Smooth muscle cell (in vitro differentiated cells): ENCODE measurements around the gene TUT4. TPM values are rescaled to one million over a fixed set of nuclear protein-coding genes. Genes with fewer than 3 reads are reported as not detected.

ENCODE experiments used
- DNase-seq: peaks from one replicate; lab custom pipeline; 2025; ENCODE audit not compliant: unreplicated experiment; lab: John Stamatoyannopoulos, UW
- H2AFZ ChIP-seq: fragments of 200-600 bp; sonication (generic); 2 replicates; pipeline ENCODE4 v1.6.0; 2016; ENCODE audit warnings: antibody characterized with exemption, low read depth, mild to moderate bottlenecking
- H3F3A ChIP-seq: fragments of 200-600 bp; sonication (generic); 2 replicates; pipeline ENCODE4 v1.6.0; 2017; ENCODE audit warnings: antibody characterized with exemption, low read depth
- H3K27ac ChIP-seq: fragments of 200-600 bp; sonication (generic); 2 replicates; pipeline ENCODE4 v1.5.1; 2016; ENCODE audit warnings: low read depth, mild to moderate bottlenecking
- H3K27me3 ChIP-seq: fragments of 200-600 bp; sonication (generic); 2 replicates; pipeline ENCODE4 v1.6.1; 2016; ENCODE audit warnings: low read depth, mild to moderate bottlenecking
- H3K36me3 ChIP-seq: fragments of 200-600 bp; sonication (generic); 2 replicates; pipeline ENCODE4 v1.5.1; 2016; ENCODE audit warnings: low read depth
- H3K4me1 ChIP-seq: fragments of 200-600 bp; sonication (generic); 2 replicates; pipeline ENCODE4 v1.5.1; 2016; ENCODE audit warnings: low read depth
- H3K4me2 ChIP-seq: fragments of 200-600 bp; sonication (generic); 2 replicates; pipeline ENCODE4 v1.6.0; 2016; ENCODE audit warnings: mild to moderate bottlenecking
- H3K4me3 ChIP-seq: fragments of 200-600 bp; sonication (generic); 2 replicates; pipeline ENCODE4 v1.5.1; 2016; ENCODE audit warnings: mild to moderate bottlenecking
- H3K79me2 ChIP-seq: fragments of 200-600 bp; sonication (generic); 2 replicates; pipeline ENCODE4 v1.6.0; 2016; ENCODE audit warnings: low read depth, mild to moderate bottlenecking
- H3K9ac ChIP-seq: fragments of 200-600 bp; sonication (generic); 2 replicates; pipeline ENCODE4 v1.6.0; 2016; ENCODE audit warnings: low read depth
- H3K9me3 ChIP-seq: fragments of 200-600 bp; sonication (generic); replicated peaks from 2 replicates; pipeline ENCODE4 v1.5.1; 2016; ENCODE audit warnings: low read depth
- H4K20me1 ChIP-seq: fragments of 200-600 bp; sonication (generic); 2 replicates; pipeline ENCODE4 v1.6.0; 2016; ENCODE audit warnings: low read depth
- WGBS: methylation state at CpG from one replicate; pipeline ENCODE4 v1.1.7; 2016; ENCODE audit warnings: low lambda C conversion rate; 5-methylcytosine and 5-hydroxymethylcytosine counted together
- polyA plus RNA-seq: library from polyadenylated mRNA; unstranded; fragments of >200 nt; fragmentation: Nextera tagmentation; extraction: Ambion mirVana; gene quantifications from 2 replicates; pipeline ENCODE4 v1.2.1, GENCODE V29; 2016
- total RNA-seq: library from RNA; depleted of rRNA; stranded (reverse); fragments of >200 nt; gene quantifications from 2 replicates; pipeline ENCODE4 v1.2.3, GENCODE V29; 2014
- TF ChIP-seq, protein P1 (sequence below): fragments of 200-600 bp; sonication (generic); IDR thresholded peaks from 2 replicates; pipeline ENCODE4 v1.5.1; 2017; ENCODE audit warnings: borderline replicate concordance, mild to moderate bottlenecking, antibody characterized with exemption; ENCODE audit not compliant: insufficient read depth, poor library complexity, severe bottlenecking

TUT4 gene
- total and polyA plus RNA-seq, 2 experiments from 2014 or later: 13.9 to 58.3 TPM

DNA sequence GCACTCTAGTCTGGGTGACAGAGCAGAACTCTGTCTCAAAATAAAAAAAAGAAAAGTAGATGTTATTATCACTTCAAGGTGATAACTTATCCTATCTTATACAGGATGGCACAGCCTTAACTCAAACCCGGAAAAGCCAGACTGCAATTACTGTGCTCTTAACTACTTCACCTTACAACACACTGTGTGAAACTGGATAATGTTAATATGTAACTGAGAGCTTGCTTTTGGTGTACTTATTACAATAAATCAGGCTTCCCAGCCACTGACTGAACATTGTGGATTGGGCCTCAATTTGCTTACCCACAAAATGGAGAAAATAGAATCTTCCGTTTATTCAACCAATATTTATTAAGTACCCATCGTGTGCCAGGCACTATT is 150.0 kb downstream of the TUT4 start:
- no peak overlapping the region for H3K27ac ChIP-seq
- no peaks in the 10 kb centered on the region for H4K20me1 ChIP-seq
- H3K9me3 ChIP-seq: no peaks in the 10 kb centered on the region
- no peak overlapping the region for H2AFZ ChIP-seq
- TF ChIP-seq, protein P1, sequence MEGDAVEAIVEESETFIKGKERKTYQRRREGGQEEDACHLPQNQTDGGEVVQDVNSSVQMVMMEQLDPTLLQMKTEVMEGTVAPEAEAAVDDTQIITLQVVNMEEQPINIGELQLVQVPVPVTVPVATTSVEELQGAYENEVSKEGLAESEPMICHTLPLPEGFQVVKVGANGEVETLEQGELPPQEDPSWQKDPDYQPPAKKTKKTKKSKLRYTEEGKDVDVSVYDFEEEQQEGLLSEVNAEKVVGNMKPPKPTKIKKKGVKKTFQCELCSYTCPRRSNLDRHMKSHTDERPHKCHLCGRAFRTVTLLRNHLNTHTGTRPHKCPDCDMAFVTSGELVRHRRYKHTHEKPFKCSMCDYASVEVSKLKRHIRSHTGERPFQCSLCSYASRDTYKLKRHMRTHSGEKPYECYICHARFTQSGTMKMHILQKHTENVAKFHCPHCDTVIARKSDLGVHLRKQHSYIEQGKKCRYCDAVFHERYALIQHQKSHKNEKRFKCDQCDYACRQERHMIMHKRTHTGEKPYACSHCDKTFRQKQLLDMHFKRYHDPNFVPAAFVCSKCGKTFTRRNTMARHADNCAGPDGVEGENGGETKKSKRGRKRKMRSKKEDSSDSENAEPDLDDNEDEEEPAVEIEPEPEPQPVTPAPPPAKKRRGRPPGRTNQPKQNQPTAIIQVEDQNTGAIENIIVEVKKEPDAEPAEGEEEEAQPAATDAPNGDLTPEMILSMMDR: no peak
- H3K4me1 ChIP-seq: peaks cover 13% of the 10 kb centered on the region
- H3F3A ChIP-seq: peaks cover 5% of the 10 kb centered on the region
- no peaks in the 10 kb centered on the region for H3K27me3 ChIP-seq
- peak overlapping the region; percentile 68 for H3K4me3 ChIP-seq
- H3K79me2 ChIP-seq: peaks cover 32% of the 10 kb centered on the region
- no peak for DNase-seq
- no peaks in the 10 kb centered on the region for H3K36me3 ChIP-seq
- H3K9ac ChIP-seq: no peak overlapping the region
- peak overlapping the region; percentile 91 for H3K4me2 ChIP-seq
- WGBS: 72% methylated on average over 3 of the region's 3 CpGs

DNA sequence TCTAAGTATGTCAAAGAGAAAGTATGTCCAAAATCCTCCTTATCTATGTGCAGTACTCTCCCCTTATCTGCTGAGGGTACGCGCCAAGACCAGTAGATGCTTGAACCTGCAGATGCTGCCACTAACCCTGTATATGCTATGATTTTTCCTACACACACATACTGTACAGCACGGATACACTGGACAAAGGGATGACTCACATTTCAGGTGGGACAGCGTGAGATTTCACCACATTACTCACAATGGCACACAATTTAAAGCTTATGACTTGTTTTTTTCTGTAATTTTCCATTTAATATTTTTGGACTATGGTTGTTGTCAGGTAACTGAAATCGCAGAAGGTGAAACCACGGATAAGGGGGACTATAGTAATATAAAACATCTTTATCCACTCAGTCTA is 152.8 kb downstream of the TUT4 start:
- H2AFZ ChIP-seq: no peak overlapping the region
- H3K36me3 ChIP-seq: no peaks in the 10 kb centered on the region
- H3K9me3 ChIP-seq: no peaks in the 10 kb centered on the region
- DNase-seq: no peak
- H3K4me1 ChIP-seq: peaks cover 6% of the 10 kb centered on the region
- no peak overlapping the region for H3K27ac ChIP-seq
- H3K4me2 ChIP-seq: no peak overlapping the region
- no peaks in the 10 kb centered on the region for H3K27me3 ChIP-seq
- H4K20me1 ChIP-seq: no peaks in the 10 kb centered on the region
- no peak overlapping the region for H3K4me3 ChIP-seq
- H3K79me2 ChIP-seq: peaks cover 15% of the 10 kb centered on the region
- no peak overlapping the region for H3K9ac ChIP-seq
- 93% methylated on average over 6 of the region's 6 CpGs for WGBS
- TF ChIP-seq, protein P1: no peak
- peaks cover 5% of the 10 kb centered on the region for H3F3A ChIP-seq

DNA sequence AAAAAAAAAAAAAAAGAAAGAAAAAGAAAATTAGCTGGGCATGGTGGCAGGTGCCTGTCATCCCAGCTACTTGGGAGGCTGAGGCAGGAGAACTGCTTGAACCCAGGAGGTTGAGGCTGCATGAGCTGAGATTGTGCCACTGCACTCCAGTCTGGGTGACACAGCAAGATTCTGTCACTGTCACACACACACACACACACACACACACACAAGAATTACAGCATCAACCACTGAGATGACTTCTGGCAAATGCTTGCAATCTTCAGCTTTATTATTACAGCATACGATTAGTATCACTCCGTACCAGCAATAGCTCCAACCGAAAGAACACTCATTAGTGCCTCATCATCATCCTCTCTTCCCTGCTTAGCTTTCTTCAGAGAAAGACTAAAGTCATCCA is 153.3 kb downstream of the TUT4 start:
- no peaks in the 10 kb centered on the region for H3K9me3 ChIP-seq
- no peak overlapping the region for H3K4me3 ChIP-seq
- H3F3A ChIP-seq: peaks cover 5% of the 10 kb centered on the region
- no peak overlapping the region for H3K9ac ChIP-seq
- peaks cover 12% of the 10 kb centered on the region for H3K79me2 ChIP-seq
- no peak overlapping the region for H3K4me2 ChIP-seq
- WGBS: 97% methylated on average over 3 of the region's 3 CpGs
- H3K27ac ChIP-seq: no peak overlapping the region
- no peaks in the 10 kb centered on the region for H3K36me3 ChIP-seq
- DNase-seq: no peak
- H4K20me1 ChIP-seq: no peaks in the 10 kb centered on the region
- TF ChIP-seq, protein P1: no peak
- H2AFZ ChIP-seq: no peak overlapping the region
- H3K4me1 ChIP-seq: peaks cover 5% of the 10 kb centered on the region
- H3K27me3 ChIP-seq: no peaks in the 10 kb centered on the region

DNA sequence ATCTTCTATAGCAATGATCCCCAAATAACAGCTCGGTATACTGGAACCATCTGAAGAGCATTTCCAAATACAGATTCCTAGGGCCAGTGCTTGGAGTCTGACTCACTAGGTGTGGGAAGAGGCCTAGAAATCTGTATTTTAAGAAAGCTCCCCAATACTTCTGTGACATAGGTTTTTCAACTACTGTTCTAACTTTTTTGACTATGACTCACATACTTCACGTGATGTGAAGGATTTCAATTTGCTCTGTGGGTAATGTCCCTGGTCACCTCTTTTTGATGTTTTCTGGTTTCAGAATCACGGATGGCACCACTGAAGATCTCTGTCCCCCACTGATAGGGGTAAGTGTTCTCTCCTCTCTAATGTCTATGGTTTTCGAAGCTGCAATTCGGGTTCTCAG is 159.7 kb downstream of the TUT4 start:
- Histone ChIP-seq H2AFZ (no peak overlapping the region), H3K4me2 (no peak overlapping the region), H3K4me3 (no peak overlapping the region), H4K20me1 (no peaks in the 10 kb centered on the region), H3K4me1 (no peaks in the 10 kb centered on the region), H3K9ac (no peak overlapping the region), H3K27ac (no peak overlapping the region), H3K27me3 (no peaks in the 10 kb centered on the region), H3K36me3 (no peaks in the 10 kb centered on the region), H3F3A (no peaks in the 10 kb centered on the region), H3K9me3 (no peaks in the 10 kb centered on the region), H3K79me2 (no peaks in the 10 kb centered on the region)
- DNase-seq: no peak
- 93% methylated on average over 5 of the region's 5 CpGs for WGBS
- TF ChIP-seq, protein P1: no peak
